Ramos (cell line): ENCODE measurements around the gene ZFYVE19.
"Not testable (repeated sequence)": the region's sequence is repeated elsewhere in the genome, so short reads cannot be mapped to it uniquely, and the experiment has no call there.

Experiments used
- in situ Hi-C: fragments of 300-500 bp; cut with MboI; formaldehyde crosslinking; loops from one replicate; pipeline ENCODE4 v1.14.3; 2022; ENCODE audit warnings: low sequenced_read_pairs; ENCODE audit not compliant: unreplicated experiment

Gene ZFYVE19

GRCh38 chr15:40844696-40845030, 37.8 kb downstream of the ZFYVE19 start:
- in situ Hi-C loops = no loop called here

GRCh38 chr15:40845036-40845435, 38.1 kb downstream of the ZFYVE19 start:
- in situ Hi-C loops = no loop called here

GRCh38 chr15:40845511-40846284, 38.8 kb downstream of the ZFYVE19 start:
- in situ Hi-C loops = no loop called here

- in situ Hi-C loops = no loop called here
Measured at GRCh38 chr15:40846841-40847222, 39.9 kb downstream of the ZFYVE19 start.

- in situ Hi-C loops = no loop called here
Measured at GRCh38 chr15:40847223-40847961, 40.5 kb downstream of the ZFYVE19 start.

- in situ Hi-C loops = no loop called here
Measured at GRCh38 chr15:40850576-40851112, 43.8 kb downstream of the ZFYVE19 start.

GRCh38 chr15:40852529-40852928, 45.6 kb downstream of the ZFYVE19 start:
- in situ Hi-C loops = no loop called here

GRCh38 chr15:40853241-40853890, 46.5 kb downstream of the ZFYVE19 start:
- in situ Hi-C loops = no loop called here

- in situ Hi-C loops = no loop called here
Measured at GRCh38 chr15:40854161-40854560, 47.3 kb downstream of the ZFYVE19 start.

- in situ Hi-C loops = loop anchor here (5.0 kb wide), 1 partner anchor 37 kb away; the partner anchor contains the start of gene VPS18
Measured at GRCh38 chr15:40855706-40856234, 48.9 kb downstream of the ZFYVE19 start.

GRCh38 chr15:40856746-40857145, 49.9 kb downstream of the ZFYVE19 start:
- in situ Hi-C loops = loop anchor here (5.0 kb wide), 1 partner anchor 36 kb away; the partner anchor contains the start of gene VPS18

GRCh38 chr15:40857601-40858341, 50.9 kb downstream of the ZFYVE19 start:
- in situ Hi-C loops = loop anchor here (5.0 kb wide), 1 partner anchor 35 kb away; the partner anchor contains the start of gene VPS18

- in situ Hi-C loops = loop anchor here (5.0 kb wide), 1 partner anchor 34 kb away; the partner anchor contains the start of gene VPS18
Measured at GRCh38 chr15:40858706-40859105, 51.8 kb downstream of the ZFYVE19 start.

GRCh38 chr15:40859206-40859851, 52.4 kb downstream of the ZFYVE19 start:
- in situ Hi-C loops = loop anchor here (5.0 kb wide), 1 partner anchor 33 kb away; the partner anchor contains the start of gene VPS18

GRCh38 chr15:40861147-40861546, 54.3 kb downstream of the ZFYVE19 start:
- in situ Hi-C loops = not testable (repeated sequence)

- in situ Hi-C loops = no loop called here
Measured at GRCh38 chr15:40863660-40864270, 56.9 kb downstream of the ZFYVE19 start.
